WTC11 (cell line): ENCODE measurements around the gene LRP1. TPM values are rescaled to one million over a fixed set of nuclear protein-coding genes. Genes with fewer than 3 reads are reported as not detected.

Experiments
- ATAC-seq: fragments of 200-7000 bp; cut with Tn5 transposase; 2 replicates; pipeline ENCODE4 v1.10.0; 2021; ENCODE audit warnings: mild to moderate bottlenecking, moderate library complexity
- CTCF ChIA-PET: fragments of 300-600 bp; sonication (Branson Sonifier 250); formaldehyde crosslinking; loops from one replicate; lab custom pipeline; 2021; ENCODE audit warnings: antibody characterized with exemption; lab: Charles Lee
- POLR2A ChIA-PET: fragments of 350-600 bp; sonication (Branson Sonifier 250); formaldehyde crosslinking; loops from one replicate; lab custom pipeline; 2021; ENCODE audit warnings: antibody characterized with exemption; lab: Charles Lee
- DNase-seq: peaks from one replicate; pipeline ENCODE4 v3.0.0; 2021; ENCODE audit warnings: low spot score
- H3K27ac Mint-ChIP-seq: 2 replicates; pipeline ENCODE4 v1.8.0; 2021; ENCODE audit warnings: mixed read lengths
- H3K27me3 Mint-ChIP-seq: 2 replicates; pipeline ENCODE4 v1.8.0; 2021; ENCODE audit warnings: low read depth, mild to moderate bottlenecking, moderate library complexity, mixed read lengths
- H3K36me3 Mint-ChIP-seq: 2 replicates; pipeline ENCODE4 v1.8.0; 2021; ENCODE audit warnings: mixed read lengths
- H3K4me1 Mint-ChIP-seq: 2 replicates; pipeline ENCODE4 v1.8.0; 2022; ENCODE audit warnings: mixed read lengths
- H3K4me3 Mint-ChIP-seq: 2 replicates; pipeline ENCODE4 v1.8.0; 2021; ENCODE audit warnings: mild to moderate bottlenecking, moderate library complexity, mixed read lengths
- H3K9me3 Mint-ChIP-seq: 2 replicates; pipeline ENCODE4 v1.8.0; 2021; ENCODE audit warnings: mixed read lengths
- ATF2 ChIP-seq: sonication (generic); formaldehyde crosslinking; IDR thresholded peaks from 2 replicates; pipeline ENCODE4 v1.8.1; 2022; ENCODE audit warnings: low read depth, missing genetic modification reagents, borderline replicate concordance
- CREM ChIP-seq: sonication (generic); formaldehyde crosslinking; IDR thresholded peaks from 2 replicates; pipeline ENCODE4 v1.8.1; 2022; ENCODE audit warnings: mild to moderate bottlenecking, missing genetic modification reagents, moderate library complexity
- E2F5 ChIP-seq: sonication (generic); formaldehyde crosslinking; IDR thresholded peaks from 2 replicates; pipeline ENCODE4 v1.8.1; 2022; ENCODE audit warnings: mild to moderate bottlenecking, moderate library complexity, missing genetic modification reagents
- ERG ChIP-seq: fragments of 250-450 bp; sonication (Bioruptor Pico); IDR thresholded peaks from 2 replicates; pipeline ENCODE4 v1.8.0; 2021; ENCODE audit warnings: mild to moderate bottlenecking
- FOXK1 ChIP-seq: sonication (generic); formaldehyde crosslinking; IDR thresholded peaks from 2 replicates; pipeline ENCODE4 v1.8.0; 2022; ENCODE audit warnings: mild to moderate bottlenecking, moderate library complexity, missing genetic modification reagents
- FOXP4 ChIP-seq: sonication (generic); formaldehyde crosslinking; IDR thresholded peaks from 2 replicates; pipeline ENCODE4 v1.8.0; 2022; ENCODE audit warnings: mild to moderate bottlenecking, missing genetic modification reagents
- MLX ChIP-seq: sonication (generic); formaldehyde crosslinking; IDR thresholded peaks from 2 replicates; pipeline ENCODE4 v1.8.1; 2023; ENCODE audit warnings: mild to moderate bottlenecking, missing genetic modification reagents, moderate library complexity
- MYBL2 ChIP-seq: sonication (generic); formaldehyde crosslinking; IDR thresholded peaks from 2 replicates; pipeline ENCODE4 v1.8.1; 2023; ENCODE audit warnings: mild to moderate bottlenecking, moderate library complexity, missing genetic modification reagents
- NFATC4 ChIP-seq: fragments of 250-450 bp; sonication (Bioruptor Pico); IDR thresholded peaks from 2 replicates; pipeline ENCODE4 v1.9.0; 2021; ENCODE audit warnings: mild to moderate bottlenecking
- NFYB ChIP-seq: sonication (generic); formaldehyde crosslinking; conservative IDR thresholded peaks from 2 replicates; pipeline ENCODE4 v1.8.0; 2022; ENCODE audit warnings: low read depth, missing genetic modification reagents
- TCF7 ChIP-seq: sonication (generic); formaldehyde crosslinking; IDR thresholded peaks from 2 replicates; pipeline ENCODE4 v1.8.0; 2022; ENCODE audit warnings: mild to moderate bottlenecking, low read depth, missing genetic modification reagents, moderate library complexity
- USF2 ChIP-seq: sonication (generic); formaldehyde crosslinking; IDR thresholded peaks from 2 replicates; pipeline ENCODE4 v1.8.1; 2023; ENCODE audit warnings: mild to moderate bottlenecking, missing genetic modification reagents, moderate library complexity
- ZBTB21 ChIP-seq: sonication (generic); formaldehyde crosslinking; IDR thresholded peaks from 2 replicates; pipeline ENCODE4 v1.8.1; 2023; ENCODE audit warnings: mild to moderate bottlenecking, missing genetic modification reagents, borderline replicate concordance
- ZNF121 ChIP-seq: sonication (generic); formaldehyde crosslinking; IDR thresholded peaks from 2 replicates; pipeline ENCODE4 v1.8.0; 2023; ENCODE audit warnings: missing genetic modification reagents
- ZNF317 ChIP-seq: sonication (generic); formaldehyde crosslinking; IDR thresholded peaks from 2 replicates; pipeline ENCODE4 v1.8.1; 2023; ENCODE audit warnings: low read depth, mild to moderate bottlenecking, moderate library complexity, missing genetic modification reagents, borderline replicate concordance
- ZNF423 ChIP-seq: fragments of 250-450 bp; sonication (Bioruptor Pico); IDR thresholded peaks from 2 replicates; pipeline ENCODE4 v2.1.2; 2022; ENCODE audit warnings: mild to moderate bottlenecking, moderate library complexity
- ZNF512 ChIP-seq: sonication (generic); formaldehyde crosslinking; IDR thresholded peaks from 2 replicates; pipeline ENCODE4 v1.8.1; 2022; ENCODE audit warnings: missing genetic modification reagents, borderline replicate concordance
- ZSCAN18 ChIP-seq: fragments of 250-450 bp; sonication (Bioruptor Pico); IDR thresholded peaks from 2 replicates; pipeline ENCODE4 v2.1.2; 2022; ENCODE audit warnings: mild to moderate bottlenecking, moderate library complexity
- total RNA-seq: library from RNA; stranded (reverse); gene quantifications from 3 replicates; pipeline ENCODE4 v1.2.3, GENCODE V29; 2021

LRP1 gene
- total RNA-seq, 1 experiment from 2014 or later, result 120 TPM

- no peaks in the 10 kb centered on the region for H3K4me1 Mint-ChIP-seq
- H3K27ac Mint-ChIP-seq, result peak overlapping the region; percentile 53; the same call in 1 of the 2 replicates
- CTCF ChIA-PET, result no interaction called here
- POLR2A ChIA-PET, result no interaction called here
- peaks cover 71% of the 10 kb centered on the region for H3K36me3 Mint-ChIP-seq
- TF ChIP-seq ZNF423 (CRISPR knock-in tag) (no peak), ZNF512 (CRISPR knock-in tag) (no peak), NFYB (CRISPR knock-in tag) (no peak), E2F5 (CRISPR knock-in tag) (no peak), CREM (CRISPR knock-in tag) (no peak), ZBTB21 (CRISPR knock-in tag) (no peak), FOXP4 (CRISPR knock-in tag) (no peak), FOXK1 (no peak), ZNF121 (CRISPR knock-in tag) (no peak), ZSCAN18 (no peak), ERG (no peak), MYBL2 (CRISPR knock-in tag) (no peak), MLX (no peak), TCF7 (no peak), ATF2 (CRISPR knock-in tag) (no peak), USF2 (CRISPR knock-in tag) (no peak), ZNF317 (CRISPR knock-in tag) (no peak), NFATC4 (no peak)
- TF ChIP-seq, all 79 proteins: peak for 0
- Mint-ChIP-seq H3K9me3 (peaks cover 5% of the 10 kb centered on the region; the same call in 1 of the 2 replicates), H3K4me3 (no peak overlapping the region), H3K27me3 (no peaks in the 10 kb centered on the region)
- DNase-seq (no peak), ATAC-seq (no peak)
These were observed 66.0 kb downstream of the LRP1 start for GRCh38 chr12:57194253-57194652.
